ENCODE results near the gene DNM3. TPM values are rescaled to one million over a fixed set of nuclear protein-coding genes. Genes with fewer than 3 reads are reported as not detected.

The DNM3 gene
- total and polyA plus RNA-seq, 7 donors: 0.60 to 13.3 (median 3.9) TPM

- Histone ChIP-seq H3K27me3 (no peaks in the 10 kb centered on the region), H3K9me3 (no peaks in the 10 kb centered on the region), H3K4me3 (peak overlapping the region in 1 of 4 donors; percentile 23), H3K36me3 (no peaks in the 10 kb centered on the region), H3K4me1 (peaks cover 0 to 60% (median 55%) of the 10 kb centered on the region in 4 donors), H3K27ac (peak overlapping the region; percentile 68 to 82 (median 78))
- peak; percentile 90 for DNase-seq
- intact Hi-C loops (cut with DNase I): loop anchor here (1.0 to 2.0 kb wide), 5 partner anchors 40 to 356 kb away; partner anchors contain the start of gene SUCO
- TF ChIP-seq POLR2AphosphoS5 (IDR thresholded peaks at IDR 0.05) (peak; percentile 43 to 74 (median 61)), CTCF (IDR thresholded peaks at IDR 0.05) (peak; percentile 64 to 72 (median 68)), POLR2A (IDR thresholded peaks at IDR 0.05) (no peak)
- 35 to 40% methylated on average over 9 of the region's 9 CpGs for WGBS, 2 donors
Measured at GRCh38 chr1:172398970-172399755, 557.9 kb downstream of the DNM3 start.

GRCh38 chr1:172399756-172400721 lies 558.7 kb downstream of the DNM3 start:
- no peak for DNase-seq
- WGBS, 2 donors: 41 to 65% methylated on average over 6 of the region's 6 CpGs
- TF ChIP-seq POLR2A (IDR thresholded peaks at IDR 0.05): no peak
- no peak for TF ChIP-seq EP300 (IDR thresholded peaks at IDR 0.05)
- TF ChIP-seq CTCF (IDR thresholded peaks at IDR 0.05): no peak
- no peak for TF ChIP-seq POLR2AphosphoS5 (IDR thresholded peaks at IDR 0.05)
- Histone ChIP-seq H3K27me3 (no peaks in the 10 kb centered on the region), H3K4me3 (no peak overlapping the region), H3K4me1 (peaks cover 0 to 52% (median 46%) of the 10 kb centered on the region in 4 donors), H3K27ac (peak overlapping the region; percentile 68 to 82 (median 78)), H3K36me3 (no peaks in the 10 kb centered on the region), H3K9me3 (no peaks in the 10 kb centered on the region)
- intact Hi-C loops (cut with DNase I): loop anchor here (1.0 to 5.0 kb wide), 7 partner anchors 41 to 357 kb away; partner anchors contain the start of gene SUCO

GRCh38 chr1:172400722-172401105 lies 559.4 kb downstream of the DNM3 start:
- no peak for DNase-seq
- H3K36me3 ChIP-seq: no peaks in the 10 kb centered on the region
- no peak overlapping the region for H3K4me3 ChIP-seq
- no peaks in the 10 kb centered on the region for H3K9me3 ChIP-seq
- 77 to 84% methylated on average over 1 of the region's 1 CpG for WGBS, 2 donors
- intact Hi-C loops (cut with DNase I): loop anchor here (1.0 to 5.0 kb wide), 4 partner anchors 43 to 310 kb away; no protein-coding TSS in a partner anchor
- no peak for TF ChIP-seq EP300 (IDR thresholded peaks at IDR 0.05)
- H3K27ac ChIP-seq: peak overlapping the region; percentile 68 to 82 (median 78)
- H3K27me3 ChIP-seq: no peaks in the 10 kb centered on the region
- peaks cover 0 to 49% (median 45%) of the 10 kb centered on the region in 4 donors for H3K4me1 ChIP-seq

GRCh38 chr1:172401477-172401876 lies 560.2 kb downstream of the DNM3 start:
- TF ChIP-seq POLR2AphosphoS5 (IDR thresholded peaks at IDR 0.05): no peak
- no peak for TF ChIP-seq EP300 (IDR thresholded peaks at IDR 0.05)
- no peak for TF ChIP-seq POLR2A (IDR thresholded peaks at IDR 0.05)
- TF ChIP-seq CTCF (IDR thresholded peaks at IDR 0.05): no peak

More at GRCh38 chr1:172401477-172401876, 560.2 kb downstream of the DNM3 start:
- Histone ChIP-seq H3K27ac (peak overlapping the region in 2 of 4 donors; percentile 75 to 82), H3K27me3 (no peaks in the 10 kb centered on the region), H3K9me3 (no peaks in the 10 kb centered on the region), H3K4me3 (no peak overlapping the region), H3K4me1 (peaks cover 0 to 49% (median 44%) of the 10 kb centered on the region in 4 donors), H3K36me3 (no peaks in the 10 kb centered on the region)
- no peak for DNase-seq
- intact Hi-C loops (cut with DNase I): loop anchor here (1.0 to 5.0 kb wide), 3 partner anchors 114 to 311 kb away; no protein-coding TSS in a partner anchor
